Mesothelial cell of epicardium (in vitro differentiated cells): Measurements from ENCODE around the gene PC. TPM values are rescaled to one million over a fixed set of nuclear protein-coding genes. Genes with fewer than 3 reads are reported as not detected.

Experiments used
- DNase-seq, 2 experiments: peaks; one replicate each; pipeline ENCODE4 v3.0.0; 2021; ENCODE audit warnings: low spot score in 2 of 2; ENCODE audit not compliant: unreplicated experiment in 2 of 2
- H3K27ac Mint-ChIP-seq: 2 replicates; pipeline ENCODE4 v1.8.0; 2021; ENCODE audit warnings: mixed read lengths
- H3K27me3 Mint-ChIP-seq: 2 replicates; pipeline ENCODE4 v1.8.0; 2021; ENCODE audit warnings: low read depth, mixed read lengths
- H3K36me3 Mint-ChIP-seq: 2 replicates; pipeline ENCODE4 v1.8.0; 2021; ENCODE audit warnings: mixed read lengths
- H3K4me1 Mint-ChIP-seq: 2 replicates; pipeline ENCODE4 v1.8.0; 2021; ENCODE audit warnings: mixed read lengths
- H3K4me3 Mint-ChIP-seq: 2 replicates; pipeline ENCODE4 v1.8.0; 2021; ENCODE audit warnings: mild to moderate bottlenecking, moderate library complexity, mixed read lengths
- H3K9me3 Mint-ChIP-seq: 2 replicates; pipeline ENCODE4 v1.8.0; 2021; ENCODE audit warnings: mixed read lengths
- total RNA-seq: library from RNA; stranded (reverse); gene quantifications from 3 replicates; pipeline ENCODE4 v1.2.1, GENCODE V29; 2021
- TF ChIP-seq, protein P1 (sequence below): fragments of 200-600 bp; sonication (generic); IDR thresholded peaks from one replicate; pipeline ENCODE4 v1.5.0; 2021; ENCODE audit warnings: antibody characterized with exemption; ENCODE audit not compliant: unreplicated experiment

The PC gene
- total RNA-seq, 1 donor from 2014 or later = 9.5 TPM

DNA sequence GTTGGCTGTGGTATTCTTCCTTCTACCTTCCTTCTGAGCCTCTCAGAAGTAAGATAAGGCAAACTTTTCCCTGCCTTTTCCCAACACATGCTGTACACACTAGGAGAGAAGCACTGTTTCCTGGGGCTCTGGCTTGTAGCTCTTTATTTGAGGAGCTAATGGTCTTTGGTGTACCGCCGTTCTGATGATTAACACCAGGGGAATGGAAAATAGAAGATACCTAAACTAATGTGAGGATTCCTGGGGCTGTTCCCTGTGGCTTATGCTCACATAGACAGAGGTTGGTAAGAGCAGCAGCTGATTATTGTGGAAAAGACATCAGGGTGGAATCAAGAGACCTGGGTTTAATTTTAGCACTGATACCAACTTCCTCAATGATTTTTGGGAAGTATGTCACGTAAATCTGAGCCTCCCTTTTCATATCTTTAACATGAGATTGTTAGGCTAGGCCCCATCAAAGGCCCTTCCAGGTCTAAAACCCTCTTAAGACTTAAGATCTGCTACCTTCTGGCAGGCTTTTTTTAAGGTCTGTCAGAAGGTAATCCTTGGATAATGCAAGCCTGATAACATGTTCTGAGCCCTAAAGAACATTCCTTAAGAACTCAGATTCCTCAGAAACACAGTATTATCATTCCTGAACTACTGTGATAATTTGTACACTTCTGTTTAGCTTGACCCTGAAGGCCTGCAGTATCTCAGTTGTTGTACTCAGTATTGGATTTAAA is 139.8 kb downstream of the PC start:
- TF ChIP-seq, protein P1, sequence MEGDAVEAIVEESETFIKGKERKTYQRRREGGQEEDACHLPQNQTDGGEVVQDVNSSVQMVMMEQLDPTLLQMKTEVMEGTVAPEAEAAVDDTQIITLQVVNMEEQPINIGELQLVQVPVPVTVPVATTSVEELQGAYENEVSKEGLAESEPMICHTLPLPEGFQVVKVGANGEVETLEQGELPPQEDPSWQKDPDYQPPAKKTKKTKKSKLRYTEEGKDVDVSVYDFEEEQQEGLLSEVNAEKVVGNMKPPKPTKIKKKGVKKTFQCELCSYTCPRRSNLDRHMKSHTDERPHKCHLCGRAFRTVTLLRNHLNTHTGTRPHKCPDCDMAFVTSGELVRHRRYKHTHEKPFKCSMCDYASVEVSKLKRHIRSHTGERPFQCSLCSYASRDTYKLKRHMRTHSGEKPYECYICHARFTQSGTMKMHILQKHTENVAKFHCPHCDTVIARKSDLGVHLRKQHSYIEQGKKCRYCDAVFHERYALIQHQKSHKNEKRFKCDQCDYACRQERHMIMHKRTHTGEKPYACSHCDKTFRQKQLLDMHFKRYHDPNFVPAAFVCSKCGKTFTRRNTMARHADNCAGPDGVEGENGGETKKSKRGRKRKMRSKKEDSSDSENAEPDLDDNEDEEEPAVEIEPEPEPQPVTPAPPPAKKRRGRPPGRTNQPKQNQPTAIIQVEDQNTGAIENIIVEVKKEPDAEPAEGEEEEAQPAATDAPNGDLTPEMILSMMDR = no peak
- no peak overlapping the region for H3K27ac Mint-ChIP-seq
- H3K4me3 Mint-ChIP-seq = no peak overlapping the region
- H3K27me3 Mint-ChIP-seq = no peaks in the 10 kb centered on the region
- H3K36me3 Mint-ChIP-seq = peaks cover 2% of the 10 kb centered on the region
- no peaks in the 10 kb centered on the region for H3K9me3 Mint-ChIP-seq
- peaks cover 6% of the 10 kb centered on the region for H3K4me1 Mint-ChIP-seq
- no peak for DNase-seq

DNA sequence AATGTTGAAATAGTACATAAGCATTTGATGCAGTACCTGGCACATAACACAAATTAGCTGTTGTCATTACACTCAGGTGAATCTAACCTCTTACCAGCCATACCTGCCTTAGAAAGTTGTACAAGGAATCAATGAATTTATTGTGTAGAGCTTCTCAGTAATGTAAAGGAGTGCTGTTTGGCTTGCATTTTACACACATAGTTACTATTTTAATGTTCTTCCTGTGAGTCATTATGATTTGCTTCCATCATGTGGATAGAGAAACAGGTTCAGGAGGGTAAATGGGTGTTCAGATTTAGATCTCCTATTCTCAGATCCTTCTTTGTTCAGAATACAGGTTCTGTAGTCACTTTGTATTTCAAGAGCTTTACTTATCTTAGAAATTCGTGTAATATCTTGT is 142.5 kb downstream of the PC start:
- no peak overlapping the region for H3K4me3 Mint-ChIP-seq
- peaks cover 2% of the 10 kb centered on the region for H3K36me3 Mint-ChIP-seq
- H3K27me3 Mint-ChIP-seq = no peaks in the 10 kb centered on the region
- H3K9me3 Mint-ChIP-seq = no peaks in the 10 kb centered on the region
- DNase-seq = no peak
- no peak overlapping the region for H3K27ac Mint-ChIP-seq
- peaks cover 6% of the 10 kb centered on the region for H3K4me1 Mint-ChIP-seq
- TF ChIP-seq, protein P1 = no peak

DNA sequence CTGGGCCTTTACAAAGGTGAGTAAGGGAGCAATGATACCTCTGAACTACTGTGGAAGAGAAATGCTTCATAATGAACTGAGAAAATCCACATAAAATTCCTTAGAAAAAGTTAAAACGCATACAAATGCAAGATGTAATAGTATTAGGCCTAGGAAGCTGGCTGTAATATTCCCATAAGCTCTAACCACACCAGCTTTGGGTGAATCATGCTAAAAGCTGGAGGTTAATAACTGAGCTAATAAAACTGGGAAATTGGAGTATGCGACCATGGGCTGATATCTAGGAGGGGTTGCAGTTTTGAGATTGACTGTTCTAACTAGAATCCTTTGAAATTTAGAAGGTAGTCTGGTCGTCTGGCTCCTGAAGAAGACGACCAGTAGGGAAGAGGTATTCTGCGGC is 143.5 kb downstream of the PC start:
- H3K4me1 Mint-ChIP-seq = peaks cover 6% of the 10 kb centered on the region
- no peaks in the 10 kb centered on the region for H3K27me3 Mint-ChIP-seq
- H3K27ac Mint-ChIP-seq = no peak overlapping the region
- TF ChIP-seq, protein P1 = no peak
- no peaks in the 10 kb centered on the region for H3K9me3 Mint-ChIP-seq
- peaks cover 2% of the 10 kb centered on the region for H3K36me3 Mint-ChIP-seq
- no peak for DNase-seq
- H3K4me3 Mint-ChIP-seq = no peak overlapping the region

DNA sequence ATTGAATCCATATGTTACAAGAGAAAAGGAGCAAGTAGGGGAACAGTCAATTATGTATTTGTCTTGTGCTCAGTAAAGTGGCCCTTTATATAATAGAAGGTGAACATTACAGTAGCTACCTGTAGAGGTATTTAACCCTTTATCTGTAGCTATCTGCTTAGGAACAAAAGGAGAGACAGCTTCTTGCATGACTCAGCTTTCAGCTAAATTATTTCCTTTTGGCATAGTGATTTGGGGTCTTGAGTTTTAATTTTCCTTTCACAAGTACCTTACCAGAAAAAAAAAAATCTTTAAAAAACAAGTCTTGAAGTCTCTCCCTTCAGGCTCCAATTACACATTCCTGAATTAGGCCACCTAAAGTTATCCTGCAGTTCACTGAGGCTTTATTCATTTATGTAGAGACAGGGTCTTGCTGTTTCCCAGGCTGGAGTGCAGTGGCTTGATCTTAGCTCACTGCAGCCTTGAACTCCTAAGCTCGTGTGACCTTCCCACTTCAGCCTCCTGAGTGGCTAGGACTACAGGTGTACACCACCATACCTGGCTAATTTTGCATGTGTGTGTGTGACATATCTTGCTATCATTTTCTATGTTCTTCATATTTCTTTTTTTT is 147.5 kb downstream of the PC start:
- H3K4me1 Mint-ChIP-seq = no peaks in the 10 kb centered on the region
- no peak overlapping the region for H3K4me3 Mint-ChIP-seq
- peaks cover 11% of the 10 kb centered on the region for H3K36me3 Mint-ChIP-seq
- no peak overlapping the region for H3K27ac Mint-ChIP-seq
- DNase-seq = no peak
- TF ChIP-seq, protein P1 = no peak
- peaks cover 4% of the 10 kb centered on the region for H3K9me3 Mint-ChIP-seq
- no peaks in the 10 kb centered on the region for H3K27me3 Mint-ChIP-seq

DNA sequence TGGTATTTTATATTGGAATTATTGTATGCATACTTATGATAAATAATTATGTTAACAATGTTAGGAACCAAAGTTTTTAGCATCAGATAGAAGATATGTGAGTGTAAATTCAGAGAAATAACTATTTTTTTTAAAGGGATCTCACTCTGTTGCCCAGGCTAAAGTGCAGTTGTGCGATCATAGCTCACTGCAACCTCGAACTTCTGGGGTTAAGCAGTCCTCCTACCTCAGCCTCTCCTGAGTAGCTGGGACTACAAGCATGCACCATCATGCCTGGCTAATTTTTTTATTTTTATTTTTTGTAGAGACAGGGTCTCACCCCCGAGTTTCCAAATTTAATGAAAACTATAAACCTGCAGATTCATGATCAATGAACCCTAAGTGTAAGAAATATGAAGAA is 148.6 kb downstream of the PC start:
- TF ChIP-seq, protein P1 = no peak
- Mint-ChIP-seq H3K36me3 (peaks cover 11% of the 10 kb centered on the region), H3K27me3 (no peaks in the 10 kb centered on the region), H3K4me3 (no peak overlapping the region), H3K4me1 (no peaks in the 10 kb centered on the region), H3K27ac (no peak overlapping the region), H3K9me3 (peaks cover 4% of the 10 kb centered on the region)
- DNase-seq = no peak
